RWPE1 (cell line): ENCODE data around the gene CREB1.

Experiments used
- CTCF ChIA-PET: fragments of 350-600 bp; sonication (Branson Sonifier 250); formaldehyde crosslinking; extraction: SDS; loops from one replicate; lab custom pipeline; 2021; lab: Yijun Ruan, JAX
- POLR2A ChIA-PET: fragments of 400-600 bp; formaldehyde crosslinking; extraction: SDS; loops from one replicate; lab custom pipeline; 2020; ENCODE audit warnings: antibody characterized with exemption; ENCODE audit not compliant: low non-redundant PET; lab: Yijun Ruan, JAX
- DNase-seq: peaks from one replicate; pipeline ENCODE4 v3.0.0; 2012; ENCODE audit warnings: low spot score
- H3K27ac ChIP-seq: fragments of 450-650 bp; 2 replicates; pipeline ENCODE4 v1.5.1; 2017
- CTCF ChIP-seq: fragments of 450-650 bp; conservative IDR thresholded peaks from 2 replicates; pipeline ENCODE4 v1.5.1; 2017; ENCODE audit warnings: low read depth, mild to moderate bottlenecking

CREB1 gene

DNA sequence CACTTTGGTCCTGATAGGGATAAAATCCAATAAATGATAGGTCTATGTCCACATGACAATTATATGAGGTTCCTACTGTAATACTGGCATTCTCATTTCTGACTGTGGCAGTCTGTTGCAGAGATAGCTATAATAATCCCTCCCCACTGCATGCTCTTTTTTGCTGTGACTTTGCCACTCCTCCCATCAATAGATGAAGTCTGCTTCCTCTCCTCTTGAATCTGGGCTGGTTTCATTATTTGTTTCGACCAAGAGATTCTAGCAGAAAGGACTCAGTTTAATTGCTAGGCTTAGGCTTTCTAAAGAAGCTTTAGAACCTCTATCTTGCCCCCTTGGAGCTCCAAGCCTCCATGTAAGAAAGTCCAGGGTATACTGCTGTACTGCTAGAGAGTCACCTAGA, 23.3 kb upstream of the CREB1 start:
- TF ChIP-seq CTCF, result no peak
- peak overlapping the region; percentile 64; the same call in 1 of the 2 replicates for H3K27ac ChIP-seq
- DNase-seq, result no peak
- ChIA-PET POLR2A (no interaction called here), CTCF (interaction anchor here (0.6 kb wide), 1 partner anchor 19 kb away, joined by 3 read pairs; no protein-coding TSS in a partner anchor)

- DNase-seq, result no peak
- ChIA-PET CTCF (no interaction called here), POLR2A (no interaction called here)
- no peak overlapping the region for H3K27ac ChIP-seq
- no peak for TF ChIP-seq CTCF
Measured at GRCh38 chr2:207510148-207510547, 19.6 kb upstream of the CREB1 start.

GRCh38 chr2:207511851-207512250, 17.9 kb upstream of the CREB1 start:
- H3K27ac ChIP-seq, result no peak overlapping the region
- POLR2A ChIA-PET, result no interaction called here
- DNase-seq, result no peak
- no peak for TF ChIP-seq CTCF
- CTCF ChIA-PET, result interaction anchor here (0.6 to 1.0 kb wide), 2 partner anchors 19 to 24 kb away, joined by 3 to 4 read pairs; no protein-coding TSS in a partner anchor

DNA sequence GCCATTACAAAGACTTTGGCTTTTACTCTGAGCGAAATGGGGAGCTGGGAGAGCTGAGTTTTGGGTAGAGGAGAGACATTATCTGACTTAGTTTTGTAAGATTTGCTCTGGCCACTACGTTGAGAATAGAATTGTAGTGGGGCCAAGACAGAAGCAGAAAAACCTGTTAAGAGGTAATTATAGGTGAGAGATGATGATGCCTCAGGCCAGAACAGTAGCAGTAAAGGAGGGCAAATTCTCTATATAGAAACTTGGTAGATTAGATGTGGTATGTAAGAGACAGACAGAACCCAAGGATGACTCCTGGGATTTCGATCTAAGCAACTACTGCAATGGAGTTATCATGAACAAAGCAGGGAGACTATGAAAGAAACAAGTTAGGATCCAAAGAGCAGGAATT, 17.4 kb upstream of the CREB1 start:
- DNase-seq, result no peak
- no peak for TF ChIP-seq CTCF
- POLR2A ChIA-PET, result no interaction called here
- no peak overlapping the region for H3K27ac ChIP-seq
- CTCF ChIA-PET, result interaction anchor here (0.6 to 1.0 kb wide), 2 partner anchors 20 to 24 kb away, joined by 3 to 4 read pairs; no protein-coding TSS in a partner anchor

GRCh38 chr2:207513551-207514257, 16.1 kb upstream of the CREB1 start:
- TF ChIP-seq CTCF, result no peak
- peak; percentile 83 for DNase-seq
- CTCF ChIA-PET, result interaction anchor here (0.7 kb wide), 1 partner anchor 13 kb away, joined by 5 read pairs; no protein-coding TSS in a partner anchor
- no peak overlapping the region for H3K27ac ChIP-seq
- POLR2A ChIA-PET, result no interaction called here

GRCh38 chr2:207514451-207514850, 15.3 kb upstream of the CREB1 start:
- CTCF ChIA-PET, result no interaction called here
- POLR2A ChIA-PET, result no interaction called here

More at GRCh38 chr2:207514451-207514850, 15.3 kb upstream of the CREB1 start:
- H3K27ac ChIP-seq, result no peak overlapping the region
- no peak for TF ChIP-seq CTCF
- no peak for DNase-seq
